Activated CD4-positive, alpha-beta T cell treated with anti-CD3 and anti-CD28 coated beads, Interleukin-2, amount 10 ng/mL, durations not matched to agents 7 days and 5 days (primary cell): ENCODE data around the gene CPLANE1. TPM values are rescaled to one million over a fixed set of nuclear protein-coding genes. Genes with fewer than 3 reads are reported as not detected.
"Not testable (repeated sequence)": the region's sequence is repeated elsewhere in the genome, so short reads cannot be mapped to it uniquely, and the experiment has no call there.

Source experiments
- CTCF ChIA-PET: fragments of 350-600 bp; sonication (Branson Sonifier 250); formaldehyde crosslinking; loops from one replicate; lab custom pipeline; 2021; ENCODE audit warnings: antibody characterized with exemption; lab: Charles Lee
- POLR2A ChIA-PET: fragments of 350-600 bp; sonication (Branson Sonifier 250); formaldehyde crosslinking; loops from one replicate; lab custom pipeline; 2021; ENCODE audit warnings: antibody characterized with exemption; lab: Charles Lee
- DNase-seq: peaks from one replicate; pipeline ENCODE4 v3.0.0-alpha.2; 2020
- H3K27ac Mint-ChIP-seq: one replicate; pipeline ENCODE4 v1.8.0; 2021; ENCODE audit warnings: mild to moderate bottlenecking, moderate library complexity, mixed read lengths
- H3K27me3 Mint-ChIP-seq: one replicate; pipeline ENCODE4 v1.8.0; 2021; ENCODE audit warnings: mixed read lengths
- H3K36me3 Mint-ChIP-seq: one replicate; pipeline ENCODE4 v1.8.0; 2021; ENCODE audit warnings: low read depth, mixed read lengths
- H3K4me1 Mint-ChIP-seq: one replicate; pipeline ENCODE4 v1.8.0; 2021; ENCODE audit warnings: mixed read lengths
- H3K4me3 Mint-ChIP-seq: one replicate; pipeline ENCODE4 v1.8.0; 2021; ENCODE audit warnings: mild to moderate bottlenecking, moderate library complexity, mixed read lengths
- H3K9me3 Mint-ChIP-seq: one replicate; pipeline ENCODE4 v1.8.0; 2021; ENCODE audit warnings: mixed read lengths
- total RNA-seq, 2 experiments: library from RNA; stranded (reverse); gene quantifications; one replicate each; pipeline ENCODE4 v1.2.3, GENCODE V29; 2021

Gene CPLANE1
- total RNA-seq, 2 experiments from 2014 or later: 11.4 to 13.7 TPM

DNA sequence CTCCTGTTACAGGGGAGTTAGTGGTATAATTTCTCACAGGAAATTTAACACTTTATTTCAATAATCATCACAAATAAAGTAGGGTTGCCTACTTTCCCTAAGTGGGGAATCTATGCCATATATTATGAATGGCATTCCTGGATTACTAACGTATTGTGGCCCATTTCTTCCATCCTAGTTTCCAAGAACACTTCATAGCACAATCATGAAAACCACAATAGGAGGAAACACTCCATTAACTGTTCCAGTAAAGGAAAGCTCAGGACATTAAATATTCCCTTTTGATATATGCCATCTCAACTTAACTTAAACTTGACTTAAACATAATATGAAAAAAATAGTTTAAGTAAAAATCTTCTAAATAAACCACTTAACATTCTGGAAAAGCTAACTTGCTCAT, 2.1 kb downstream of the CPLANE1 start:
- CTCF ChIA-PET: interaction anchor here (1.4 kb wide), 1 partner anchor 124 kb away, joined by 3 read pairs; the partner anchor contains the start of gene NUP155
- DNase-seq: no peak
- peak overlapping the region; percentile 25 for H3K4me3 Mint-ChIP-seq
- H3K27ac Mint-ChIP-seq: no peak overlapping the region
- no peaks in the 10 kb centered on the region for H3K36me3 Mint-ChIP-seq
- H3K4me1 Mint-ChIP-seq: peaks cover 17% of the 10 kb centered on the region
- no peaks in the 10 kb centered on the region for H3K27me3 Mint-ChIP-seq
- H3K9me3 Mint-ChIP-seq: no peaks in the 10 kb centered on the region
- POLR2A ChIA-PET: no interaction called here

DNA sequence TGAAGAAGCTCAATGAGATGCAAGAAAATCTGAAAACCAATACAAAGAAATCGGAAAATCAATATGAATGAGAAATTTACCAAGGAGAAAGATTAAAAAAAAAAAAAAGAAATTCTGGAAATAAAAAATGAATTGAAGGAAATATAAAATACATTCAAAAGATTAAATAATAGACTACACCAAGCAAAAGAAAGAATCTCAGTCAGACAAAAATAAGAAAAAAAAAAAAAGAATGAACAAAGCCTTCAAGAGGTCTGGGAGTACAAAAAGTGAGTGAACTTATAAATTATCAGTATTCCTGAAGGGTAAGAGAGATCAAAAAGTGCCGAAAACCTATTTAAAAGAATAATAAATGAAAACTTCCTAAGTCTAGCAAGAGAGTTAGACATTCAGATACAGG, 14.9 kb downstream of the CPLANE1 start:
- Mint-ChIP-seq H3K36me3 (peaks cover 50% of the 10 kb centered on the region), H3K4me3 (no peak overlapping the region), H3K9me3 (peaks cover 25% of the 10 kb centered on the region), H3K27me3 (no peaks in the 10 kb centered on the region), H3K27ac (no peak overlapping the region), H3K4me1 (no peaks in the 10 kb centered on the region)
- POLR2A ChIA-PET: no interaction called here
- DNase-seq: no peak
- CTCF ChIA-PET: no interaction called here

DNA sequence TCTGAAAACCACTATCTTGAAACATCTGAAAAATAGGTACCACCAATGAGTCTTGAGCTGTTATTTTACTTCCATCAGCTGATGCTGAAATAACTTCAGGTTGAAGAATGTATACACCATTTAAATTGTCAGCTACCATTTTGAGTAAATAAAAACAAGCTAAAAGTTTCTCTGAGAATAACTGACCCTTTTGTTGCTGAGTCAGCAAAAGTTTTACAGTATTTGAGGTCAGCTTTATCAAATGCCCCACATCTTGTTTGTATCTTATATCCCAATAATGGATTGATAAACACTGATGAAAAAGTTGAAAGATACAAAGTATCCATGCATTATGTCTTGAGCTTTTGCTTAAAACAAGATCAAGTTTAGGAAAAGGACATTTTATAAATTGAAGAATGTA, 22.8 kb downstream of the CPLANE1 start:
- DNase-seq: no peak
- no peaks in the 10 kb centered on the region for H3K4me1 Mint-ChIP-seq
- no peaks in the 10 kb centered on the region for H3K27me3 Mint-ChIP-seq
- CTCF ChIA-PET: interaction anchor here (0.6 to 0.8 kb wide), 2 partner anchors 12 to 49 kb away, joined by 5 to 6 read pairs; no protein-coding TSS in a partner anchor
- no peak overlapping the region for H3K4me3 Mint-ChIP-seq
- POLR2A ChIA-PET: no interaction called here
- no peak overlapping the region for H3K27ac Mint-ChIP-seq
- H3K9me3 Mint-ChIP-seq: no peaks in the 10 kb centered on the region
- H3K36me3 Mint-ChIP-seq: peaks cover 28% of the 10 kb centered on the region

DNA sequence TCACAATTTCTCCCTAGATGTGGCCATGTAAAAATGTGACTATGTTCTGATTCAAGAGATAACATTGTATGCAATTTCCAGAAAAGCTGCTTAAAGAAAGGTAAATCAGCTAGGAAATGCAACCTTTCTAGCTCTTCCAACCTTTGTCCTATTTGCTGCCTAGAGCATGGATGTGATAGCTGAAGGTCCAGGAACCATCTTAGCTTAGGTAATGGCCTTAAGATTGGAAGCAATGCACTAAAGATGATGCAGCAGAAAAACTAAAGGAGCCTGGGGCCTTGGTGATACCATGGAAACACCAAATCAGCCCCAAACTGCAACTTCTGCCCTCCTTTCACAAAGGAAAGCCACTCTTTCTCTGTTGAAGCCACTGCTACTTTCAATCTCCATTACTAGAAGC, 27.0 kb downstream of the CPLANE1 start:
- peaks cover 28% of the 10 kb centered on the region for H3K36me3 Mint-ChIP-seq
- DNase-seq: no peak
- H3K4me1 Mint-ChIP-seq: no peaks in the 10 kb centered on the region
- ChIA-PET CTCF (no interaction called here), POLR2A (no interaction called here)
- H3K27me3 Mint-ChIP-seq: no peaks in the 10 kb centered on the region
- no peaks in the 10 kb centered on the region for H3K9me3 Mint-ChIP-seq
- H3K4me3 Mint-ChIP-seq: no peak overlapping the region
- H3K27ac Mint-ChIP-seq: no peak overlapping the region

DNA sequence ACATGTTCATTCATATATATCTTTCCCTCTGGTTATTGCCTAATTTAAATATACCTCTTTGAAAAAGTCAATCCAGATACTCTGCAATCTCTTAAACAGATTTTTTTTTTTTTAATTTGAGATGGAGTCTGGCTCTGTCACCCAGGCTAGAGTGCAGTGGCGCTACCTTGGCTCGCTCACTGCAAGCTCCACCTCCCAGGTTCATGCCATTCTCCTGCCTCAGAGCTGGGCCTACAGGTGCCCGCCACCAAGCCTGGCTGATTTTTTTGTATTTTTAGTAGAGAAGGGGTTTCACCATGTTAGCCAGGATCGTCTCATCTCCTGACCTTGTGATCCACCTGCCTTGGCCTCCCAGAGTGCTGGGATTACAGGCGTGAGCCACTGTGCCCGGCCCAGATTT, 28.8 kb downstream of the CPLANE1 start:
- H3K9me3 Mint-ChIP-seq, H3K4me1 Mint-ChIP-seq, H3K27ac Mint-ChIP-seq, DNase-seq, POLR2A ChIA-PET, H3K27me3 Mint-ChIP-seq, H3K4me3 Mint-ChIP-seq: not testable (repeated sequence)
- peaks cover 24% of the 10 kb centered on the region for H3K36me3 Mint-ChIP-seq
- CTCF ChIA-PET: interaction anchor here (1.0 kb wide), 1 partner anchor 41 kb away, joined by 3 read pairs; no protein-coding TSS in a partner anchor

DNA sequence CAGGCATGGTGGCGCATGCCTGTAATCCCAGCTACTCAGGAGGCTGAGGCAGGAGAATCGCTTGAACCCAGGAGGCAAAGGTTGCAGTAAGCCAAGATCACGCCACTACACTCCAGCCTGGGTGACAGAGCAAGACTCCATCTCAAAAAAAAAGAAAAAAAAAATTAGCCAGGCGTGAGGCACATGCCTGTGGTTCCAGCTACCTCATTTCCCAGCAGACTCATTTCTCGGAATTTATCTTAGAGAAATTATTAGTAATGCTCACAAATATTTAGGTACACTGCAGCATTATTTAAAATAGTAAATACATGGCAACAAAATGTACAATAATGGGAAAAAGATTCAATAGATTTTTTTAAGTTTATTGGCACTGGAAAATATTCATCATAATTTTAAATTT, 29.8 kb downstream of the CPLANE1 start:
- H3K27me3 Mint-ChIP-seq, POLR2A ChIA-PET, DNase-seq, H3K4me1 Mint-ChIP-seq, H3K27ac Mint-ChIP-seq, H3K4me3 Mint-ChIP-seq, H3K9me3 Mint-ChIP-seq: not testable (repeated sequence)
- CTCF ChIA-PET: interaction anchor here (1.0 kb wide), 1 partner anchor 42 kb away, joined by 3 read pairs; no protein-coding TSS in a partner anchor
- H3K36me3 Mint-ChIP-seq: peaks cover 23% of the 10 kb centered on the region

DNA sequence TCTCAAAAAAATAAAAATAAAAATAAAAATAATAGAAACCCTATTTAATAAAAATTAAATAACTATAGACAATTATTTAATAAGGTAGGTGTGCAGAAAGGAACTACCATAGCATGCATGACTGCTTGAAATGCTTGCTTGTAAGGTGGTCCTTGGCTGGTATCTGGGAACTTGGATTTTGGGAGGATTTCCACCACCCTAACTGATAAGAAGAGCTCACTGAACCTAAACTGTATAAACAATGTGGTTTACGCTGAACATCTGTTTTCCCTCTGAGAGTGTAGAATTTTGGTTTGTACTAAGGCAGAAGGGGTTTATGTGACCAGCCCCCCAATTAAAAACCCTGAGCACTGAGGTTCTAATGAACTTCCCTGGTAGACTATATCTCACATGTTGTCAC, 31.2 kb downstream of the CPLANE1 start:
- H3K9me3 Mint-ChIP-seq: no peaks in the 10 kb centered on the region
- no peak overlapping the region for H3K27ac Mint-ChIP-seq
- no peak for DNase-seq
- H3K27me3 Mint-ChIP-seq: no peaks in the 10 kb centered on the region
- CTCF ChIA-PET: interaction anchor here (1.2 kb wide), 1 partner anchor 36 kb away, joined by 3 read pairs; no protein-coding TSS in a partner anchor
- H3K36me3 Mint-ChIP-seq: peaks cover 17% of the 10 kb centered on the region
- POLR2A ChIA-PET: no interaction called here
- H3K4me1 Mint-ChIP-seq: peaks cover 10% of the 10 kb centered on the region
- no peak overlapping the region for H3K4me3 Mint-ChIP-seq

DNA sequence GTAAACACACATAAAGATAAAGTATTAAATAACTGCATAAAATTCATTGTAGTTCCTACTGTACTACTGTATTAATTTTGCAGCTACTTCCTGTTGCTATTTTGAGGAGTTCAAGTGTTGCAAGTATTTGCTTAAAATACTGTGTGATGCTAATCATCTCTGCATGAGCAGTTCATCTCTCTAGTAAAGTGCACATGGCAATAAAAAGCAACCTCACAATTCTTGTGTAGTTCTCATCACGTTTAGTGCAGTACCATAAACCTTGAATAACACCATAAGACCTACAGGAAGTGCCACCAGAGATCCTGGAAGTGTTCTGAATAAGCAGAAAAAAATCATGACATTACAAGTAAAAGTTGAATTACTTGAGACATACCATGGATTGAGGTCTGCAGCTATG, 34.6 kb downstream of the CPLANE1 start:
- CTCF ChIA-PET: interaction anchor here (1.2 to 1.4 kb wide), 3 partner anchors 12 to 34 kb away, joined by 3 to 4 read pairs (median 4); no protein-coding TSS in a partner anchor
- no peak for DNase-seq
- peaks cover 20% of the 10 kb centered on the region for H3K4me1 Mint-ChIP-seq
- peaks cover 28% of the 10 kb centered on the region for H3K36me3 Mint-ChIP-seq
- H3K4me3 Mint-ChIP-seq: no peak overlapping the region
- POLR2A ChIA-PET: no interaction called here
- H3K9me3 Mint-ChIP-seq: no peaks in the 10 kb centered on the region
- H3K27ac Mint-ChIP-seq: peak overlapping the region; percentile 89
- no peaks in the 10 kb centered on the region for H3K27me3 Mint-ChIP-seq

DNA sequence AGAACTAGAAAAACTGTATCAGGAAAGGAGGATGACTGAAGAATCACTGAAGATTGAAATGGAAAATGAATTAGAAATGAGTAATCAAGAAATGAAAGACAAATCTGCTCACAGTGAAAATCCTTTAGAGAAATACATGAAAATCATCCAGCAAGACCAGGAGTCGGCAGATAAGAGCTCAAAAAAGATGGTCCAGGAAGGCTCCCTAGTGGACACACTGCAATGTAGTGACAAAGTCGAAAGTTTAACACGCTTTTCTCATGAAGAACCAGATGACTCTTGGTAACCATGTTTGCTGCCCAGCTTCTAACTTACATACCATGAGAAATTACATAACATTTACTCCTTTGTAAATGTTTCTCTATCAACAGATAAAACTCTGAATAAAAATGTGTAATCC, 37.1 kb downstream of the CPLANE1 start:
- DNase-seq: no peak
- no peaks in the 10 kb centered on the region for H3K27me3 Mint-ChIP-seq
- ChIA-PET POLR2A (no interaction called here), CTCF (interaction anchor here (0.5 to 0.6 kb wide), 4 partner anchors 17 to 148 kb away, joined by 3 to 4 read pairs (median 3); no protein-coding TSS in a partner anchor)
- no peaks in the 10 kb centered on the region for H3K9me3 Mint-ChIP-seq
- H3K27ac Mint-ChIP-seq: no peak overlapping the region
- peaks cover 35% of the 10 kb centered on the region for H3K4me1 Mint-ChIP-seq
- H3K36me3 Mint-ChIP-seq: peaks cover 31% of the 10 kb centered on the region
- no peak overlapping the region for H3K4me3 Mint-ChIP-seq

DNA sequence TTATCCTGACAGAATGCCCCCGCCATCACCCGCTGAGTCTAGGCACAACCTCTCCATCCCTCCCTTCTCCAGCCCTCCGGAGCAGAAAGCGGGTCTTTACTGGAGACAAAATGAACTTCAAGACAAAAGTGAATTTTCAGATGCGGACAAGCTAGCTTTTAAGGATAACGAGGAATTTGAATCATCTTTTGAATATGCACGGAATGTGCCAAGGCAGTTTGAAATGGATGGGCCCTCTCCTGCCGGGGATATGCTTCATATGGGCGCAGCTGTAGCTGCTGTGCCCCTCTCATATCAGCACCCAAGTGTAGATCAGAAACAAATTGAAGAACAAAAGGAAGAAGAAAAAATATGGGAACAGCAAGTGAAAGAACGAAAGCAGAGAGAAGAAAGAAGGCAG, 37.5 kb downstream of the CPLANE1 start:
- Mint-ChIP-seq H3K4me3 (no peak overlapping the region), H3K27ac (no peak overlapping the region), H3K9me3 (no peaks in the 10 kb centered on the region), H3K4me1 (peaks cover 35% of the 10 kb centered on the region), H3K27me3 (no peaks in the 10 kb centered on the region), H3K36me3 (peaks cover 31% of the 10 kb centered on the region)
- CTCF ChIA-PET: interaction anchor here (0.6 kb wide), 1 partner anchor 18 kb away, joined by 3 read pairs; no protein-coding TSS in a partner anchor
- no peak for DNase-seq
- POLR2A ChIA-PET: no interaction called here

DNA sequence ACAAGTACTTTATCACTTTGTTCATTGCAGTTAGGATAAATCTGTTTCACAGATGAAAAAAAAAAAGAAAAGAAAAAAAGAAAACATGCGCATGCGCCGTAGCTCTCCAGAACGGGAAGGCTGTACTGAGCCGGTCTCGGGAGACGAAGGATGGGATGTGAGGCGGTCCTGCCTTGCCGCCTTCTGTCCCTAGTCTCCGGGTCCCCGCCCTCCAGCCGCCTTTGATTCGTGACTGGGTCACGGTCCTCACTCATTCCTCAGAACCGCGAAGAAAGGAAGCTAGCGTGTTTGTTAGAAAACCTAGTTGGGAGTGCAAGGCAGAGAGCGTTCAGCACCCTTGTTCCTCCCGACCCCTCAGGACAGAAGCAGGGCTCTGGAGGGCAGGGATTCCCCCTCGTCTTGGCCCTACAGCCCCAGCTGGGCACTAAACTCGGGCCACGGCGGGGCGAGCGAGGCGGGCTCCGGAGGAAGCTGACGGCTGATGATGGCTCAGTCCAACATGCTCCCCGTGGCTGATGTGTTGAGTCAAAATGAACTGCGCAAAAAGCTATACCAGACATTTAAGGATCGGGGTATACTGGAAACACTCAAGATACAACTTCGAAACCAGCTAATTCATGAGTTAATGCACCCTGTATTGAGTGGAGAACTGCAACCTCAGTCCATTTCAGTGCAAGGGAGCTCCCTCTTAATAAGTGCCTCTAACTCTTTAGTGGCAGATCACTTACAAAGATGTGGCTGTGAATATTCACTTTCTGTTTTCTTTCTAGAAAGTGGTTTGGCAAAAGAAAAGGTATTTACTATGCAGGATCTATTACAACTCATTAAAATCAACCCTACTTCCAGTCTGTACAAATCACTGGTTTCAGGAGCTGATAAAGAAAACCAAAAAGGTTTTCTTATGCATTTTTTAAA, 40.0 kb downstream of the CPLANE1 start:
- Mint-ChIP-seq H3K9me3 (no peaks in the 10 kb centered on the region), H3K4me3 (peak overlapping the region; percentile 75), H3K27ac (peak overlapping the region; percentile 85), H3K36me3 (peaks cover 40% of the 10 kb centered on the region), H3K4me1 (peaks cover 26% of the 10 kb centered on the region), H3K27me3 (no peaks in the 10 kb centered on the region)
- DNase-seq: peak; percentile 12
- POLR2A ChIA-PET: no interaction called here
- CTCF ChIA-PET: interaction anchor here (1.0 kb wide), 1 partner anchor 13 kb away, joined by 3 read pairs; no protein-coding TSS in a partner anchor

DNA sequence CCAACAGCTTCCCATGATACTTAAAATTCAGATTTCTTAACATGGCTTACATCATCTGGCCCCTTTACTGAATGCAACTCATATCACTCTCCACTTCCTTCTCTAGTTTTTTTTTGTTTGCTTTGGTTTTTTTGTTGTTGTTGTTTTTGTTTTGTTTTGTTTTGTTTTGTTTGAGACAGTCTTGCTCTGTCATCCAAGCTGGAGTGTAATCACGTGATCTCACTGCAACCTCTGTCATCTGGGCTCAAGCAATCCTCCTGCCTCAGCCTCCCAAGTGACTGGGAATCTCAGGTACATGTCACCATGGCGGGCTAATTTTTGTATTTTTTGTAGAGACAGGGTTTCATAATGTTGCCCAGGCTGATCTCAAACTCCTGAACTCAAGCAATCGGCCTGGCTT, 41.4 kb downstream of the CPLANE1 start:
- no peaks in the 10 kb centered on the region for H3K27me3 Mint-ChIP-seq
- peak overlapping the region; percentile 7 for H3K4me3 Mint-ChIP-seq
- peaks cover 45% of the 10 kb centered on the region for H3K36me3 Mint-ChIP-seq
- no peaks in the 10 kb centered on the region for H3K9me3 Mint-ChIP-seq
- ChIA-PET POLR2A (no interaction called here), CTCF (no interaction called here)
- peaks cover 26% of the 10 kb centered on the region for H3K4me1 Mint-ChIP-seq
- no peak for DNase-seq
- no peak overlapping the region for H3K27ac Mint-ChIP-seq

DNA sequence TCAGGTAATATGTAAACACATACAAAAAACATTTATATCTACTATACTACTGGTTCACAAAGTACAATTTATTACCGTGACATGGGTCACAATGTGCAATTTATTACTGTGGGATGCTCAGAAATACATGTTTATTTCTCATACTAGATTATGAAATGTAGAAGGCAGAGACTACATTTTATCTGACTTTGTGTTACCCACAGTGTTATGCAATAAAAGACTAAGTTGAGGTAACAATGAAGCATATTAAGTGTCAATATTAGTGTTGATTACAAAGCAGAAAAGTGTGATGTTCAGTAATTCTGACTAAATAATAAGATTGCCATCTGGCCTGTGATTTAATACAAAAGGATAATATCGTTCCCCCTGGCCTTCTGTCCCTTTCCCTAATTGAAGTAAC, 42.4 kb downstream of the CPLANE1 start:
- no peak for DNase-seq
- H3K9me3 Mint-ChIP-seq: no peaks in the 10 kb centered on the region
- H3K4me1 Mint-ChIP-seq: peaks cover 22% of the 10 kb centered on the region
- CTCF ChIA-PET: interaction anchor here (0.7 kb wide), 1 partner anchor 9 kb away, joined by 3 read pairs; no protein-coding TSS in a partner anchor
- no peak overlapping the region for H3K4me3 Mint-ChIP-seq
- no peaks in the 10 kb centered on the region for H3K27me3 Mint-ChIP-seq
- H3K36me3 Mint-ChIP-seq: peaks cover 41% of the 10 kb centered on the region
- POLR2A ChIA-PET: no interaction called here
- no peak overlapping the region for H3K27ac Mint-ChIP-seq
